Stimulated activated CD8-positive, alpha-beta memory T cell treated with anti-CD3 and anti-CD28 coated beads, Interleukin-4, amount 100 ng/mL, for 48 hours (primary cell): ENCODE measurements around the gene RCOR1.

Experiments
- DNase-seq: peaks from one replicate; pipeline ENCODE4 v3.0.0-alpha.2; 2020

The RCOR1 gene

DNA sequence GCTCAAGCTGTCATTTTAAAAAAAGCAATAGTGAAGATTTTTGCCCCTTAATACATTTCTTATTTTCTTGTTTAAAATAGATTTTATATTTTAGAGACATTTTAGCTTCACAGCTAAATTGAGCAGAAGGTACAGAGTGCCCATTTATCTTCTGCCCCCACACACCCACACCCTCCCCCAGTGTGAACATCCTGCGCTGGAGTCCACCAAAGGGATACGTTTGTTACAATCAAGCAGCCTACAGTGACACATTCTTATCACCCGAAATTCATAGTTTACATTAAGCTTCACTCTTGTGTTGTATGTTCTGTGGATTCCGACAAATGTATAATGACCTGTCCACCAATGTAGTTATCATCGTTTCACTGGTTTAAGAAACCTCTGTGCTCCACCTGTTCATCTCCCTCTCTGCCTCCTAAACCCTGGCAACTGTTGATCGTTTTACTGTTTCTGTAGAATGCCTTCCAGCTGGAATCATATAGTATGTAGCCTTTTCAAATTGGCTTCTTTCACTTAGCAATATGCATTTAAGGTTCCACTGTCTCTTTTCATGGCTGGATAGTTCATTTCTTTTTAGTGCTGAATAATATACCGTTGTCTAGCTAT is 93.8 kb downstream of the RCOR1 start:
- no peak for DNase-seq

DNA sequence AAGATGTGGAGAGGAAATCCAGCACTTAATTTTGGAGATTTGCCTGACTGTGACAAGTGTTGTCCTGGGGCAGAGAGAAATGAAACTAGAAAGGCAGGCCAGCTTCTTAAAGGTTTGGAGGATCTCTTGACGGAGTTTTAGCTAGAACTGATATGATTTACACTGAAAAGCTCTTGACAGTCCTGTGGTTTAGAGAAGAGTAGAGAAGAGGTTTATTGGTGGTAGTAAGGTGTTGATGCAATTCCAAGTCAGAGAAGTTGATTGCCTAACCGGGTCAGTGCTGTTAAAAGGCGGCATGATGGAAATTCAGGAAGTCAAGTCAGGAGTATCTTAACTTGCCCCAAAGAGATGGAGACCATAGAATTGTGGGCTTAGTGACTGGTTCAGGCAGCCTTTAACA is 95.8 kb downstream of the RCOR1 start:
- DNase-seq, result no peak

DNA sequence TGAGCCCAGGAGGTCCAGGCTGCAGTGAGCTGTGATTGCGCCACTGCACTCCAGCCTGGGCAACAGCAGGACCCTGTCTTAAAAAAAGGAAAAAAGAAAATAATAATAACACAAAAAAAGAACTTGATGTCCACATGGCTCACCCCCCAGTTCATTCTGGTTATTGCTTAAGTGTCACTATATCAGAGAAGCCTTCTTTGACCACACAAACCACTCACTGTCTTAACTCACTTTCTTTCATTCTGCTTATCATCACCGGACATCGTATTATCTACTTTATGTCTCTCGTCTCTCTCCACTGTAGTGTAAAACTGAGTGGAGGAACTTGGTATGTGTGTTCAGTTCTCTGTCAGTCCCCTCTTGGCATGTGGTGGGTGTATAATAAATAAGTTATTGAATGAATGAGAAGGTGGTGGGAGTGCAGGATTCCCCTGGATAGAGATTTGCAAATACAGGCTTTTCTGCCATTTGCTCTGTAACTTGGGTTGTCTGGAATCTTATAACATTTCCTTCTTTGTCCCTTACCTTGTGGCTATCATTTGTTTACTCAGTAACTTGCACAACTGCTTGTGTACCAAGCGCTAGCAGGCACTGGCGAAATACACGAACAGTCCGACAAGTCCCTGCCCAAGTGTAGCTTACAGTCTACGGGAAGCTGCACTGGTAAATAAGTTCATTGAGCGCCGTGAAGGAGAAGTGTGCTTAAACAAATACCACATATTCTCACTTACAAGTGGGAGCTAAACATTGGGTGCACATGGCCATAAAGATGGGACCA is 98.2 kb downstream of the RCOR1 start:
- no peak for DNase-seq

DNA sequence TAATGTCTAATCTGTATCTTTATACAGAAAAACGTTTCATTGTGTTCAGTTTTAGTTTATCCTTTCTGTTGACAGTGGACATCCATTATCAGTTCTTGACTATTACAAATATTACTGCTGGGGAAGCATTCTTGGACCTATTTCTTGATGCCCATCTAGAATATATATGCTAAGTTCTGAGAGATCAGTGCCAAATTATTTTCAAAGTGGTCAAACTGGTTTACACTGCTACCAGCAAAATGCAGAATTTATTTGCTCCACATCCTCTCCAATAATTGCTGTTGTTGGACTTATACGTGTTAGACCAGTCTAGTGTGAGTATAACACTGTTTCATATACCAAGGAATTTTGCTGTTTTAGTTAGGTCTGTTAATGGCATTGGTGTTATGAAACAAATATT is 99.3 kb downstream of the RCOR1 start:
- DNase-seq, result no peak

DNA sequence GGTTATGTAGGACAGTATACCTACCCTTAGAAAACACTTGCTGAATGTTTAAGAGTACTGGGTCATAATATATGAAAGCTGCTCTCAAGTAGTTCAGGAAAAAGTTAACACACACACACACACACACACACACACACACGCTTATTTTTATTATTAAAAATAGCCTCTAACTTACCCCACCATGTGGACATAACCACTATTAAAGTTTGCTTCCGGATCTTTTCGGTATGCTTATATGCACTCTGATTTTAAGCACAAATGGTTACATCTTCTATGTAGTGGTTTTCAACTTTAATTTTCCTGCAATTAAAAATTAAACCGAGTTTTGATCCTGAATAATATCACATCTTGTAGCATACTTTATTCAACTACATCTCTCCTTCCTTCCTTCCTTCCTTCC is 99.9 kb downstream of the RCOR1 start:
- DNase-seq, result no peak

DNA sequence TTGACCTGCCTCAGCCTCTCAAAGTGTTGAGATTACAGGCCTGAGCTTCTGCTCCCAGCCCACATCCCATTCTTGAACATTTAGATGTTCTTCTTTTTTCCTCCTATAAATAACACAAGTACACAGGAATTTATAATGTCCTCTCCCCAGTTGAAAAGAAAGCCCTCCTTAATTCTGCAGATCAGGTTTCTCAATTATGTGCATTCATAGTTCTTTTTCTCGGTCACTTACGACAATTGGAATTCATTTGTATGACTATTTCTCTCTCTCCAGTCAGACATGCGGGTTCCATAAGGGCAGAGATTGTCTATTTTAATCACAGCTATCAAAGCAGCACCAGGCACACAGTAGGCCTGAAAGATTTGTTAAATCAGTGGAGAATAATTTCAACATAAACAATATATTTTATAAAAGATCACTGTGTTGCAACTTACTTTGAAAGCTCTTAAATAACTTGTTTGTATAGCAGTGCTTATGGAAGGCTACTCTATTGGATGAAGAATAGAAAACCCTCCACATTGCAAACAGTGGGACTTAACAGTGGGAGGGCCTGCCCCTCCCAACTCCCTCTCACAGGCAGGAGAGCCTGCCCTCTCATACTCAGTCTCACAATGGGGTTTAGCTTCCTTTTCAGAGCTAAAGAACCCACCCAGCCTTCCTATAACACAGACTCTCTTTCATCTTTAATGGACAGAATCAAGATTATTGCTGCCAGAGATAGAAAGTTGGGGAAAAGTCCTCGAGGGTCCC is 100.7 kb downstream of the RCOR1 start:
- DNase-seq, result no peak

DNA sequence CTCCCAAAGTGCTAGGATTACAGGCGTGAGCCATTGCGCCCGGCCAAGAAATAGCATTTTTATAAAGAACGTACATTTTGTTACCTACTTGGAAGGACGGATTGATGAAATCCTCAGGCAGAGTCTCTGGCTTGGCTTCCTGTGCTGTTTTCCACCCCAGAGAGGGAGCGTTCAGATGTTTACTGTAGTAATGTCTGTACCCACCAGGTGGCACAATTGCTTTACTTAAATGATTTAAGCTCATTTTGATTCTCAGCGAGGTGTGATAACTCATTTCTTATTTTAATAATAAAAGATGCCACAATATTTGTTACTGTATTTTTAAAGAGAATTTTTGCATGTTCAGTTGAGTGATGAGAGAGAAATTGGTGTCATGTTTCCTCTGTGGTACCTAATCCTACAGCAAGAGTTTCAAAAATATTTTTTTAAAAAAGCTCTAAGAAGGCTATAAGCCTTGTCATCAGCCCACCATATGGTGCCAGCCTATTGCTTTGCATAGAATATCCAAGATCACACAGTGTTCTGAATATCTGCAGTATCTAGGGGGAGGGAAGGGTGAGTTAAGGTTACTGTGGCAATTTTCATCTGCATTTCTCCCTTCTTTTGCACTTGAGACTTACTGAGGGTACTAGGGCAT is 102.2 kb downstream of the RCOR1 start:
- DNase-seq, result peak; percentile 76

DNA sequence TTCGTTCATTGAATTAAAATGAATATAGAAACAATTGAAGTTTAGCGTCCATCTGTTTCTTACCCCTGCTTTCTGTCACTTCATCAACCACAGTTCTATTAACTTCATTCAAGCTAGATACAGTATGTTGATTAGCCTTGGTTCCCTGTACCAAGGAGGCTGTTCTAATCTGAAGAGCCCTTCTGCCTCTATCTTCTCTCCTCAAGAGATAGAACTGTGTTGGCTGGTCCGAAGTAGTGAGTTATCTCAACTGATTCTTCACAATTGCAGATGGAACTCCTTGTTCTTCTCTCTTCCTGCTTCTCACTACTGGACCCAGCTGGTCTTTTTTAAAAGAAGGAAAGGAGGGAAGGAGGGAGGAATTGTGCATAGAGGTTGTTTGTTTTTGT is 102.7 kb downstream of the RCOR1 start:
- DNase-seq, result no peak

DNA sequence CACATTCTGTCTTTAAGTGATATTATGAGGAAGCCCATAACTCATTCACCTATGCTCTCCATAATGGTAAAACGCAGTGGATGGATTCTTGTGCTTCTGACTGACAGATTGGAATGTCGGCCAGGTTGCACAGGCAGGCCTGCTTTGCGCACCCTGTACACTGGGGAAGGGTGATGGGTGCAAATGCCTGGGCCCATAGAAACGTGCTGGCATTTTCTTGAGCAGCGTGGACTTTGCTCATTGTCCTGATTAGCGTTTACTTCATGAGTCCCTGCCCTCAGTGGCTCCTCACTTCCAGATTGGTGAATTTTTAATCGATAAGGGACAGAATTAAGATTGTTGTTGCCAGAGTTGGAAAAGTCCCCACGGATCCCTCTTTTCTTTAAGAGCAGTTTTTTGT is 103.9 kb downstream of the RCOR1 start:
- DNase-seq, result no peak

DNA sequence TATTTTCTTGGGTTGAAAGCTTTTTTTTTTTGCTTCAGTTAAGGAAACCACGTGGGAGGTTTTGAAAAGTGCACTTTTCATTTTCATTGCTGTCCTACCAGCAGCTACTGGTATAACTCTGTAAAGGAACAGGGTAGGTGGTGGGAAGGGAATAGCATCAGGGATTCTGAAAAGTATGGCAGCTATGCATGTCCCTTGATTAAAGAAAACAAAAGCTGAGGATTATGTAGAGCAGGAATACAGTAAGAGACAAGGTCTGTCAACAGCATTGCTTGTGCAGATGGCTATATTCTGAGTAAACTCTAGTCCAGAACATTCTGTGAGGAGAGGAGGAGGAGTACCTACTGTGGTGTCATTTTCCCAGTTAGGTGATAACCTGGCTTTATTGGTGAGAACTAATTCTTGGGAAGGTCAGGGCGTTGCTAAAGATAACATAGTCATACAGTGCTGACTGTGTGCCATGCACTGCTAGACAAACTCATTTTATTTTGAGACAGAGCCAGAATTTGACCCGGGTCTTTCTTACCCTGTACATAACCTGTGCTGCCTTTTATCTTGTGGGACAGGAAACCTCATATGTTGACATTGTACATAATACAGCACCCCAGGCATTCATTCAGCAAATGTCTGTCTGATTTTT is 104.5 kb downstream of the RCOR1 start:
- no peak for DNase-seq

DNA sequence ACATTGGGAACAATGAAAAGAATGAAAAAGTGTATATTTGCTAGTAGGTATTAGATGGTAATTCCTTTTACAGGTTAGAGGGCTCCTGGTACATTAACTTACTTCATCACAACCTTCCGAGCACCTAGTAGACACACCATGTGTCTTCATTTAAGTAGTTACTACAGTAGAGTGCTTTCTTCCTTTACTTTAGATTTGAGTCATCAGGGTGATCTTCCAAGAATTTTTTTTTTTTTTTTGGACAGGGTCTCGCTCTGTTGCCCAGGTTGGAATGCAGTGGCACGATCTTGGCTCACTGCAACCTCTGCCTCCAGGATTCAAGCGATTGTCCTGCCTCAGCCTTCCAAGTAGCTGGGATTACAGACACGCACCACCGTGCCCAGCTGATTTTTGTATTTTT is 105.1 kb downstream of the RCOR1 start:
- DNase-seq, result no peak

DNA sequence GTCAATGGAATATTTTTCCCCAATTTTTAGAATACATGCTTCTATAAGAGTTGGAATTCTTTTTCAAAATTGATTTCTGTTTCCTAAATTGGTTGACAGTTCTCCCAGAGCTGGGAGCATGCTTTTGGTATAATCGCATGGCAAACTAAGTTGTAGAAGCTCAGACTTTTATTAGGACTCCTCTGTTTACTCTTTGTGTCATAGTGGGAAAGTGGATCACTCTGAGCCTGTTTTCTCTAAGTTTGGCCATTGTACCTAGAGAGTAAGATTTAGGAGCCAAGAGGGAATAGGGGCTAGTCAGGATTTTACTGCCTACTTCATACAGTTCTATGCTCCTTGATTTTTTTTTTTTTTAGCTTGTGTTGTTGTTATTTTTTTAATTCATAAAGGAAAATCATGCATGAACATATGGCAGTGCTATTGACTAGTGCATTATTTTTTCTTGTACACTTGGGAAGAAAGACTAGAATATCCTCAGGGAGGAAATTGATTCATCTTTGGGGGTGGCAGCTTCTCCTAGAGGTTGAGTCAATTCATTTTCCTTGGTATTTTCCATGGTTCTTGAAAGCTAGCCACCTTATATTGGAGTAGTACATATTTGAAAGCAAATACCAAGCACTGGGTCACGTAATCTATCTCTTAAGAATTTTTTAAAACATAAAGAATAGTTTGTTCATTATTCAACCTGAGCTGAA is 107.1 kb downstream of the RCOR1 start:
- DNase-seq, result no peak

DNA sequence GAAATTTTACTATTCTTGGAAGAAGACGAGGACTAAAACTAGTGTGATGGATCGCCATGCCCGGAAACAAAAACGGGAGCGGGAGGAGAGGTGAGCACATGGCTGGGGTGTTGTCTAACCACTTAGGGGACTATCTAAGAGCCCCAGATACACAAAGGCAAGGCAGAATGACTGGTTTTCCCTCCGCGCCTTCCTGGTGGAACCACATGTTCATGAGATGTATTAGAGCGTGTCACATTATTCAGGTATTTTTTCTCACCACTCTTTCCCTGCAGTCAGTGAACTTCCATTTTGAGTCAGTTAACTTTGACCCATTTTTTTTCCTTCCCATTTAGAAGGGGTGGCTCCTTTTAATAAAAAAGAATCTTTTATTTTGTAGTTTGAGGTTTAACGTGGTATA is 116.0 kb downstream of the RCOR1 start:
- DNase-seq, result no peak

DNA sequence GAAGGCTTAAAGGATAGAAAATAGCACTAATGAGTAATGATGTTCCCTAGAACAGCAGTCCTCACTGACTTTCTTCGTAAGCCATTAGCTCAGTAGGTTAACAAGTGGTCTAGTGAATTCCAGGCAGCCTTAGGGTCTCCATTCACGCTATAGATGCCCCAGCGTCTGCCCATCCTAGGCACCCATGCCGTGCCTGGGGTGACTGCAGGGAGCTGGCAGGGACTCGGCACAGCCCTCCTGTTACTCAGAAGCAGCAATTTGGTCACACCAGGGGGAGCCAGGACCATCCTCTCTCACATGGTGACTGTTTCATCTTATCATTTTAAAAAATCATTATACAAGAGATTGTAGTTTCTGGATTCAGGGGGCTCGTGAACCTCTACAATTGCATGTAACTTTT is 118.8 kb downstream of the RCOR1 start:
- DNase-seq, result no peak

DNA sequence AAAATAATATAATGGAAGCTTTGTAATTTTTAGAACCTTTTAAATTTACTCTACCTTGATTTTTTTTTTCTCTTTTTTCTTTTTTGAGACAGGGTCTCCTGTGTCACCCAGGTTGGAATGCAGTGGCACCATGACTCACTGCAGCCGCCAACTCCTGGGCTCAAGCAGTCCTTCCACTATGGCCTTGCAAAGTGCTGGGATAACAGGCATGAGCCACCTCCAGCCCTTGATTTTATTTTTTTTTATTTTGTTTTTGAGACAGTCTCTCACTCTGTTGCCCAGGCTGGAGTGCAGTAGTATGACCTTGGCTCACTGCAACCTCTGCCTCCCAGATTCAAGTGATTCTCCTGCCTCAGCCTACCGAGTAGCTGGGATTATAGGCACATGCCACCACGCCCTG is 119.5 kb downstream of the RCOR1 start:
- no peak for DNase-seq

DNA sequence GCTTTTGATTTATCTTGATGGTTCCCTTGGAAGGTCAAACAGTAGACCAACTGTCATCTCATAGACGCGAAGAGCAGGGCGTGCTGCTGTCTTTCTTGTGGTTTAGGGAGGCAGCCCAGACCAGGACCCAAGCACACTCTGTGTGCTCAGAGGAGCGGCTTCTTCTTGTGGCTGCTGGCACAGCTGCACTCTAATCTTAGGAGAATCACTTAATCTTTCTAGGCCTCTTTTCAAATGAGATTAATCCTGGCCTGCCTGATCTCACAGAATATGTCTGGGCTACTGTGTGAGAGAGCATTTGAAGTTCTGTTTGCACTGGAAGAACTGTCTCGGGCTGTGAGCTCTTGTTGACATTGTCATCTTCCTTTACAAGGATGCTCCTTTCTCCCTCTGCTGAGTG is 124.8 kb downstream of the RCOR1 start:
- no peak for DNase-seq

DNA sequence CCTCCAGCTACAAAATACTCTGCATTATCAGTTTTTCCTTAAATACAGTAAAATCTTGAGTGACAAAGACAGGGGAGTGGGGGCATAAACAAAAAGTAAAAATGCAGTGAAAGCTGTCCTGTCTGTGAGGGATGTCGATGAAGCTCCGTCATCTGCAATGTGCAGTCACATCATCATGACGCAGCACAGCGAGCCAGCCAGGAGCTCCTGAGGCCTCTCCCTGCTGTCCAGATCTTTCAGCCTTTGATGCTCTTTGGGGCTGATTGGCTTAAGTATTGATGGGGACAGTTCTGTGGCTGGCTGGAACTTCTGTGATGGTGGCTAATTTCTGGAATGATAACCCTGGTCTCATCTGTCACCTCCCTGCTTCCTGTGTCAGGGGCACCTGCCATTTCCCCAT is 130.2 kb downstream of the RCOR1 start:
- DNase-seq, result no peak

DNA sequence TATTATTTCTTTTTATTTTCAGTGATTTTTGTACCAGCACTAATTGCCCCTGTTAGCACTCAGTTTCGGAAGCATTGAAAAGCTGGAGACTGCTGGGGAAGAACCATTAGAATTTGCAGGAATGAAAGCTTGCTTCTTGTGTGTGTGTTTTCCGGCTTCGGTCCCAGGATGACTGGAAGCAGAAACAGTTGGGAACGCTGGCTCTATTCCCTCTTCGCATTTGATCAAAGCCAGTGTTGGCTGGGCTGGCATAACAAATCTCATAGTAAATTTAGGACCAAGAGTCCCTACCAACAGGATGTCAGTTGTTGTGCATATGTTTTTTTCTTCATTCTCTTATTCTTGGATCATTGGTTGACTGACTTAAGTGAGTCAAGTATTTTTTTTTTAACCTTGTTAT is 131.2 kb downstream of the RCOR1 start:
- DNase-seq, result no peak

DNA sequence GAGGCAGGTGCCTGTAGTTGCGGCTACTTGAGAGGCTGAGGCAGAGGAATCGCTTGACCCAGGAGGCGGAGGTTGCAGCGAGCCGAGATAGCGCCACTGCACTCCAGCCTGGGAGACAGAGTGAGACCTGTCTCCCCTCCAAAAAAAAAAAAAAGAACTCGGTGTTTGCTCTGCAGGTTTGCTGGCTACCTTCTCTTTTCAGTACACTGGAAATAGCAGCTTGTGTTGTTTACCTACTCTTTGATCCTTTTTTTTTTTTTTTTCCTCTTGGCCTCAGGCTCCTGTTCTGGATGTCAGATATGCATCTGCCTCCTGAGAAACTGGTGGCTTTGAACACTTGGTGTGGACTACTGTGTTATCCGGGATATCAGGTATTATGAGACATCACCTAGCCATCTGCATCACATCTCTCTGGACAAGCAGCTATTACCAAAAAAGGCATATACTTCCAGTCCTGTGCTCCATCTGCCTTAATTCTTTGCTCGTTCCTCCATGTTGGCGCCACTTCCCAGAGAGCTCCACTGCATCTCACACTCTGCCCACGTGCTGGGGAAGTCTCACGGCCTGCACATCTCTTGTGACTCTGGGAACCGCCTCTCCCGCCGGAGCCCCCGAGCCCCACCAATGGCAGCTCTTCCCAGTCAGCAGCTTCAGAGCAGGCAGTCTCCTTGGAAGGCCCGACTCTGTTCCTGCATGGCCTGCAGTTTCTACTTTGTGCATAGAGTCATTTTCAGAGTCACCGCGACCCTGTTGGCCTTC is 133.9 kb downstream of the RCOR1 start:
- no peak for DNase-seq

DNA sequence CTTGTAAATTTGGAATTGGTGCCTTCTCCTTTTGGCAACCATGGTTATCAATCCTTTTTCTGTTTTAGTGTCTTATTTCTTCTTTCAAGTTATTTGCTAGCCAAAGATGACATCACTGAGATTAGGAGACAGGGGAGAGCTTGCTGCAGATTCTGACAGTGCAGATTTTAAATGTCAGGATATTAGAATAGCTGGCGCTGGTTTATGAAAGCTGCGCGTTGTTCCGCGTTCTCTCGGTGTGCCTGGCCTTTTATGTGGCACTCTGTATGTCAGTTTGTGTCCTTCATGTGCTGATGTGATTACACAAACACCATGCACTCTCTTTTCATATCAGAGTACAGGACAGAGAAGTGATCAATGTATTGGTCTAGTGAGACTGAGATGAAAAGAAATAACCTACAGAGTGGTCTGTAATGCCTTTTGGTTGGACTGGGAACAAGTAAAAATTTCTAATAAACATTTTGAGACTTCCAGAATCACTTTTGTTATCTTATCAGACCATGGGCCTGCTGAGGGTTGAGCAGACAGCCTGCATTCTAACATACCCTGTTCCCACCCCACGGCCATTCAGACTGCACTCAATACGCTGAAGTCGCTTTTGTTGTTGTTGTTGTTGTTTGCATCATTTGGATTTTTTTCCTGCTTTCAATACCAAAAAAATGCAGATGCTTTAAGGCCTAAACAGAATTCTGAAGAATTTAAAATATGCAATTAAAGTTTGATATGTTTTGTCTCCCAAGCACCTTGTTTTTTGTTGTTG is 135.1 kb downstream of the RCOR1 start:
- no peak for DNase-seq

DNA sequence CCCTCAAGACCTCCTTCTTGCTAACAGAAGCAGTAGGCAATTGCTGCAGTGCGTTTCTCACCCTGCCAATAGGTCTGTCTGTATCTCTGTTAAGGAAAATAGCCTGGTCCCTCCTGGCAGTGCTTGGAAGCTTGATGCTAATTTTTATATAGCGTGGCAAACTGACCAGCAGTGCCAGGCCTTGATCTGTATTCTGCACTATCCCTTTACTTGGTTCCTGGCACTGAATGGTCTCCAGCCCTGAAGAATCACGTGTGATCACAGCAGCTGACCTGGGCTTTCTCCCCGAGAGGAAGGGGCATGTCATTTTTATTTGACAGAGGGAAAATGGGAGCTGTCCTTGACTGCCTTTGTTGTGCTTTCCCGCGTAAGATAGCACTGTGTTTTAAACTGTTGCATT is 136.1 kb downstream of the RCOR1 start:
- DNase-seq, result no peak
